ENCODE data around the gene ZGRF1. TPM values are rescaled to one million over a fixed set of nuclear protein-coding genes. Genes with fewer than 3 reads are reported as not detected.
A peak's percentile ranks its signal among the peaks of the same experiment; 100 is the strongest.

ZGRF1 gene
- total RNA-seq, 2 experiments from 2014 or later = 47.0 to 48.3 TPM

- H3K27ac Mint-ChIP-seq = no peak overlapping the region
- no peak for ATAC-seq
- H3K9me3 Mint-ChIP-seq (ENCODE audit: insufficient read depth) = no peaks in the 10 kb centered on the region
- peak overlapping the region; percentile 58 for H3K4me3 Mint-ChIP-seq
- POLR2A ChIA-PET = no interaction called here
- no peak for DNase-seq
- H3K36me3 Mint-ChIP-seq (ENCODE audit: low read depth) = no peaks in the 10 kb centered on the region
- peaks cover 89% of the 10 kb centered on the region for H3K27me3 Mint-ChIP-seq (ENCODE audit: low read depth)
- H3K4me1 Mint-ChIP-seq (ENCODE audit: low read depth) = peaks cover 73% of the 10 kb centered on the region
- CTCF ChIA-PET = interaction anchor here (1.5 to 2.4 kb wide), 3 partner anchors 14 to 190 kb away, joined by 3 to 10 read pairs (median 9); no protein-coding TSS in a partner anchor
Observed at GRCh38 chr4:112517911-112518310, 118.8 kb downstream of the ZGRF1 start.

GRCh38 chr4:112517067-112517634, 119.6 kb downstream of the ZGRF1 start:
- DNase-seq = peak; percentile 37
- no peaks in the 10 kb centered on the region for H3K9me3 Mint-ChIP-seq (ENCODE audit: insufficient read depth)
- ChIA-PET CTCF (interaction anchor here (0.6 to 2.4 kb wide), 6 partner anchors 13 to 245 kb away, joined by 3 to 10 read pairs (median 3); no protein-coding TSS in a partner anchor), POLR2A (no interaction called here)
- no peaks in the 10 kb centered on the region for H3K36me3 Mint-ChIP-seq (ENCODE audit: low read depth)
- peak overlapping the region; percentile 58 for H3K4me3 Mint-ChIP-seq
- H3K27ac Mint-ChIP-seq = no peak overlapping the region
- H3K27me3 Mint-ChIP-seq (ENCODE audit: low read depth) = peaks cover 90% of the 10 kb centered on the region
- no peak for ATAC-seq
- H3K4me1 Mint-ChIP-seq (ENCODE audit: low read depth) = peaks cover 72% of the 10 kb centered on the region

GRCh38 chr4:112516471-112517066, 120.1 kb downstream of the ZGRF1 start:
- H3K4me1 Mint-ChIP-seq (ENCODE audit: low read depth) = peaks cover 70% of the 10 kb centered on the region
- CTCF ChIA-PET = interaction anchor here (0.6 to 2.4 kb wide), 7 partner anchors 8 to 246 kb away, joined by 3 to 10 read pairs (median 3); no protein-coding TSS in a partner anchor
- H3K9me3 Mint-ChIP-seq (ENCODE audit: insufficient read depth) = no peaks in the 10 kb centered on the region
- peak overlapping the region; percentile 77 for H3K4me3 Mint-ChIP-seq
- POLR2A ChIA-PET = no interaction called here
- ATAC-seq (no peak), DNase-seq (no peak)
- peaks cover 90% of the 10 kb centered on the region for H3K27me3 Mint-ChIP-seq (ENCODE audit: low read depth)
- peaks cover 3% of the 10 kb centered on the region for H3K36me3 Mint-ChIP-seq (ENCODE audit: low read depth)
- H3K27ac Mint-ChIP-seq = no peak overlapping the region

- no peaks in the 10 kb centered on the region for H3K9me3 Mint-ChIP-seq (ENCODE audit: insufficient read depth)
- H3K4me1 Mint-ChIP-seq (ENCODE audit: low read depth) = peaks cover 70% of the 10 kb centered on the region
- peaks cover 90% of the 10 kb centered on the region for H3K27me3 Mint-ChIP-seq (ENCODE audit: low read depth)
- ATAC-seq = no peak
- ChIA-PET POLR2A (no interaction called here), CTCF (interaction anchor here (0.6 to 2.3 kb wide), 5 partner anchors 9 to 248 kb away, joined by 3 to 9 read pairs (median 5); no protein-coding TSS in a partner anchor)
- H3K4me3 Mint-ChIP-seq = peak within 1 kb of the TSS; percentile 77
- H3K27ac Mint-ChIP-seq = peak within 1 kb of the TSS; percentile 54
- no peak for DNase-seq
- H3K36me3 Mint-ChIP-seq (ENCODE audit: low read depth) = peaks cover 5% of the 10 kb centered on the region
Observed at GRCh38 chr4:112516066-112516470, 120.6 kb downstream of the ZGRF1 start, which contains the start of gene NEUROG2. TSS of gene NEUROG2 (minus strand) at chr4:112516180. CDS start at chr4:112515475, 705 bp downstream.

- Mint-ChIP-seq H3K27ac (peak overlapping the region; percentile 54), H3K4me3 (peak overlapping the region; percentile 77), H3K9me3 (ENCODE audit: insufficient read depth) (no peaks in the 10 kb centered on the region), H3K36me3 (ENCODE audit: low read depth) (peaks cover 5% of the 10 kb centered on the region), H3K4me1 (ENCODE audit: low read depth) (peaks cover 66% of the 10 kb centered on the region), H3K27me3 (ENCODE audit: low read depth) (peaks cover 88% of the 10 kb centered on the region)
- POLR2A ChIA-PET = interaction anchor here (1.6 kb wide), 1 partner anchor 229 kb away, joined by 3 read pairs; the partner anchor contains the start of gene TIFA
- ATAC-seq (peak; percentile 59), DNase-seq (peak; percentile 55)
- CTCF ChIA-PET = interaction anchor here (1.5 to 2.3 kb wide), 3 partner anchors 9 to 248 kb away, joined by 5 to 9 read pairs (median 8); no protein-coding TSS in a partner anchor
Observed at GRCh38 chr4:112515198-112516065, 121.3 kb downstream of the ZGRF1 start.

- ChIA-PET CTCF (interaction anchor here (0.8 to 1.8 kb wide), 4 partner anchors 8 to 247 kb away, joined by 4 to 8 read pairs (median 5); no protein-coding TSS in a partner anchor), POLR2A (interaction anchor here (1.6 kb wide), 1 partner anchor 229 kb away, joined by 3 read pairs; the partner anchor contains the start of gene TIFA)
- H3K4me1 Mint-ChIP-seq (ENCODE audit: low read depth) = peaks cover 65% of the 10 kb centered on the region
- peak overlapping the region; percentile 77 for H3K4me3 Mint-ChIP-seq
- H3K36me3 Mint-ChIP-seq (ENCODE audit: low read depth) = peaks cover 5% of the 10 kb centered on the region
- peak overlapping the region; percentile 51 for H3K27ac Mint-ChIP-seq
- no peak for ATAC-seq
- H3K9me3 Mint-ChIP-seq (ENCODE audit: insufficient read depth) = no peaks in the 10 kb centered on the region
- H3K27me3 Mint-ChIP-seq (ENCODE audit: low read depth) = peaks cover 86% of the 10 kb centered on the region
- peak; percentile 36 for DNase-seq
Observed at GRCh38 chr4:112514647-112515197, 122.0 kb downstream of the ZGRF1 start.

GRCh38 chr4:112513971-112514646, 122.6 kb downstream of the ZGRF1 start:
- DNase-seq = peak; percentile 33
- ATAC-seq = no peak
- peak overlapping the region; percentile 77 for H3K4me3 Mint-ChIP-seq
- peak overlapping the region; percentile 51 for H3K27ac Mint-ChIP-seq
- POLR2A ChIA-PET = interaction anchor here (1.6 kb wide), 1 partner anchor 228 kb away, joined by 3 read pairs; the partner anchor contains the start of gene TIFA
- peaks cover 5% of the 10 kb centered on the region for H3K36me3 Mint-ChIP-seq (ENCODE audit: low read depth)
- peaks cover 86% of the 10 kb centered on the region for H3K27me3 Mint-ChIP-seq (ENCODE audit: low read depth)
- CTCF ChIA-PET = interaction anchor here (0.8 to 1.5 kb wide), 3 partner anchors 9 to 247 kb away, joined by 4 to 5 read pairs (median 5); no protein-coding TSS in a partner anchor
- H3K4me1 Mint-ChIP-seq (ENCODE audit: low read depth) = peaks cover 68% of the 10 kb centered on the region
- H3K9me3 Mint-ChIP-seq (ENCODE audit: insufficient read depth) = no peaks in the 10 kb centered on the region

- CTCF ChIA-PET = interaction anchor here (1.1 to 2.4 kb wide), 5 partner anchors 10 to 191 kb away, joined by 5 to 9 read pairs (median 5); no protein-coding TSS in a partner anchor
- no peaks in the 10 kb centered on the region for H3K9me3 Mint-ChIP-seq (ENCODE audit: insufficient read depth)
- ATAC-seq (no peak), DNase-seq (no peak)
- H3K27me3 Mint-ChIP-seq (ENCODE audit: low read depth) = peaks cover 81% of the 10 kb centered on the region
- H3K36me3 Mint-ChIP-seq (ENCODE audit: low read depth) = peaks cover 5% of the 10 kb centered on the region
- POLR2A ChIA-PET = interaction anchor here (1.3 kb wide), 1 partner anchor 226 kb away, joined by 3 read pairs; the partner anchor contains the start of gene TIFA
- peak overlapping the region; percentile 57 for H3K27ac Mint-ChIP-seq
- H3K4me3 Mint-ChIP-seq = no peak overlapping the region
- H3K4me1 Mint-ChIP-seq (ENCODE audit: low read depth) = peaks cover 55% of the 10 kb centered on the region
Observed at GRCh38 chr4:112511803-112512118, 124.9 kb downstream of the ZGRF1 start.

- no peak overlapping the region for H3K27ac Mint-ChIP-seq
- H3K27me3 Mint-ChIP-seq (ENCODE audit: low read depth) = peaks cover 81% of the 10 kb centered on the region
- H3K4me1 Mint-ChIP-seq (ENCODE audit: low read depth) = peaks cover 51% of the 10 kb centered on the region
- DNase-seq (no peak), ATAC-seq (no peak)
- peak overlapping the region; percentile 25 for H3K4me3 Mint-ChIP-seq
- peaks cover 5% of the 10 kb centered on the region for H3K36me3 Mint-ChIP-seq (ENCODE audit: low read depth)
- no peaks in the 10 kb centered on the region for H3K9me3 Mint-ChIP-seq (ENCODE audit: insufficient read depth)
- ChIA-PET POLR2A (interaction anchor here (1.3 kb wide), 1 partner anchor 225 kb away, joined by 3 read pairs; the partner anchor contains the start of gene TIFA), CTCF (interaction anchor here (1.1 to 2.4 kb wide), 6 partner anchors 10 to 190 kb away, joined by 3 to 9 read pairs (median 6); no protein-coding TSS in a partner anchor)
Observed at GRCh38 chr4:112511093-112511802, 125.5 kb downstream of the ZGRF1 start.
